GM23338 (cell line): ENCODE results near the gene SDHAF3. TPM values are rescaled to one million over a fixed set of nuclear protein-coding genes. Genes with fewer than 3 reads are reported as not detected.
A peak's percentile ranks its signal among the peaks of the same experiment; 100 is the strongest.

ENCODE experiments used
- ATAC-seq: fragments of 200-7000 bp; cut with Tn5 transposase; 3 replicates; pipeline ENCODE4 v1.9.1; 2020
- DNase-seq: peaks from one replicate; pipeline ENCODE4 v3.0.0-alpha.2; 2015; ENCODE audit warnings: low spot score
- H2AFZ ChIP-seq: fragments of 200-600 bp; sonication (generic); 2 replicates; pipeline ENCODE4 v1.8.0; 2016; ENCODE audit warnings: antibody characterized with exemption, mild to moderate bottlenecking, moderate library complexity
- H3F3A ChIP-seq: fragments of 200-600 bp; sonication (generic); replicated peaks from 2 replicates; pipeline ENCODE4 v1.8.0; 2017; ENCODE audit warnings: antibody characterized with exemption, mixed run types, low read depth
- H3K27ac ChIP-seq: fragments of 200-600 bp; sonication (generic); 2 replicates; pipeline ENCODE4 v1.6.1; 2016; ENCODE audit warnings: low read depth
- H3K27me3 ChIP-seq: fragments of 200-600 bp; sonication (generic); 2 replicates; pipeline ENCODE4 v1.8.0; 2016; ENCODE audit warnings: mild to moderate bottlenecking, mixed run types, moderate library complexity; ENCODE audit not compliant: insufficient read depth
- H3K36me3 ChIP-seq: fragments of 200-600 bp; sonication (generic); 2 replicates; pipeline ENCODE4 v1.8.0; 2016; ENCODE audit warnings: mild to moderate bottlenecking; ENCODE audit not compliant: insufficient read depth
- H3K4me1 ChIP-seq: fragments of 200-600 bp; sonication (generic); 2 replicates; pipeline ENCODE4 v1.8.0; 2016; ENCODE audit warnings: mild to moderate bottlenecking, moderate library complexity; ENCODE audit not compliant: insufficient read depth
- H3K4me2 ChIP-seq: fragments of 200-600 bp; sonication (generic); 2 replicates; pipeline ENCODE4 v1.7.1; 2017; ENCODE audit warnings: mixed run types
- H3K4me3 ChIP-seq: fragments of 200-600 bp; sonication (generic); 2 replicates; pipeline ENCODE4 v1.6.1; 2016; ENCODE audit warnings: mixed run types
- H3K79me2 ChIP-seq: fragments of 200-600 bp; sonication (generic); replicated peaks from 2 replicates; pipeline ENCODE4 v1.8.0; 2017; ENCODE audit warnings: mild to moderate bottlenecking; ENCODE audit not compliant: insufficient read depth
- H3K9me2 ChIP-seq: fragments of 200-600 bp; sonication (generic); 2 replicates; pipeline ENCODE4 v1.8.0; 2017; ENCODE audit not compliant: insufficient read depth
- H4K20me1 ChIP-seq: fragments of 200-600 bp; sonication (generic); replicated peaks from 2 replicates; pipeline ENCODE4 v1.8.0; 2017; ENCODE audit warnings: mild to moderate bottlenecking; ENCODE audit not compliant: insufficient read depth
- H3K27ac Mint-ChIP-seq: 2 replicates; pipeline ENCODE4 v1.8.0; 2020; ENCODE audit warnings: inconsistent platforms, mild to moderate bottlenecking, moderate library complexity, mixed read lengths
- H3K27me3 Mint-ChIP-seq: 3 replicates; pipeline ENCODE4 v1.8.0; 2022; ENCODE audit warnings: low read depth, mild to moderate bottlenecking, moderate library complexity, mixed read lengths, inconsistent platforms; ENCODE audit not compliant: insufficient read depth, poor library complexity
- H3K36me3 Mint-ChIP-seq: 3 replicates; pipeline ENCODE4 v1.8.0; 2021; ENCODE audit warnings: low read depth, mild to moderate bottlenecking, inconsistent platforms, moderate library complexity, mixed read lengths
- H3K4me1 Mint-ChIP-seq: 3 replicates; pipeline ENCODE4 v1.8.0; 2020; ENCODE audit warnings: mild to moderate bottlenecking, inconsistent platforms, mixed read lengths
- H3K4me3 Mint-ChIP-seq: 3 replicates; pipeline ENCODE4 v1.8.0; 2021; ENCODE audit warnings: moderate library complexity, mild to moderate bottlenecking, inconsistent platforms, mixed read lengths
- H3K9me3 Mint-ChIP-seq: 3 replicates; pipeline ENCODE4 v1.8.0; 2020; ENCODE audit warnings: moderate library complexity, mild to moderate bottlenecking, inconsistent platforms, mixed read lengths
- CREB1 ChIP-seq: fragments of 250-450 bp; sonication (Bioruptor Pico); IDR thresholded peaks from 2 replicates; pipeline ENCODE4 v1.5.0; 2020; ENCODE audit warnings: low read depth, mild to moderate bottlenecking, moderate library complexity
- CTCF ChIP-seq, 2 experiments: fragments of 200-600 bp in 1 of 2; sonication (generic) in 1 of 2; conservative IDR thresholded peaks; 2 replicates each; pipeline versions ENCODE4 v1.5.1 to v1.6.1; 2016 to 2017; ENCODE audit warnings: antibody characterized with exemption in 2 of 2, low read depth in 2 of 2, mild to moderate bottlenecking in 2 of 2, moderate library complexity in 1 of 2
- ETS1 ChIP-seq: IDR thresholded peaks from 2 replicates; pipeline ENCODE4 v1.6.1; 2016; ENCODE audit warnings: antibody characterized with exemption
- EZH2 ChIP-seq: fragments of 200-600 bp; sonication (generic); IDR thresholded peaks from one replicate; pipeline ENCODE4 v1.8.0; 2017; ENCODE audit warnings: antibody characterized with exemption, mild to moderate bottlenecking, low read depth; ENCODE audit not compliant: unreplicated experiment
- EZH2phosphoT487 ChIP-seq: fragments of 200-600 bp; sonication (generic); IDR thresholded peaks from one replicate; pipeline ENCODE4 v1.8.1; 2018; ENCODE audit warnings: antibody characterized with exemption; ENCODE audit not compliant: unreplicated experiment
- JUNB ChIP-seq: IDR thresholded peaks from one replicate; pipeline ENCODE4 v1.6.1; 2016; ENCODE audit warnings: antibody characterized with exemption; ENCODE audit not compliant: unreplicated experiment
- NANOG ChIP-seq: IDR thresholded peaks from 2 replicates; pipeline ENCODE4 v1.6.1; 2016; ENCODE audit warnings: antibody characterized with exemption, borderline replicate concordance
- STAT1 ChIP-seq: IDR thresholded peaks from one replicate; pipeline ENCODE4 v1.6.1; 2016; ENCODE audit warnings: antibody characterized with exemption; ENCODE audit not compliant: unreplicated experiment
- ZNF114 ChIP-seq: fragments of 250-450 bp; sonication (Bioruptor Pico); IDR thresholded peaks from 2 replicates; pipeline ENCODE4 v1.5.0; 2020; ENCODE audit warnings: mild to moderate bottlenecking, moderate library complexity
- ZNF331 ChIP-seq: fragments of 250-450 bp; sonication (Bioruptor Pico); IDR thresholded peaks from 2 replicates; pipeline ENCODE4 v1.5.0; 2020; ENCODE audit warnings: low read depth, mild to moderate bottlenecking, moderate library complexity
- ZNF462 ChIP-seq: fragments of 250-450 bp; sonication (Bioruptor Pico); IDR thresholded peaks from 2 replicates; pipeline ENCODE4 v1.5.0; 2020; ENCODE audit warnings: mild to moderate bottlenecking, moderate library complexity
- polyA plus RNA-seq: library from polyadenylated mRNA; unstranded; fragments of >200 nt; fragmentation: Nextera tagmentation; extraction: Ambion mirVana; gene quantifications from 2 replicates; pipeline ENCODE4 v1.2.1, GENCODE V29; 2016
- total RNA-seq: library from RNA; depleted of rRNA; stranded (reverse); fragments of >200 nt; shearing (Covaris generic); gene quantifications from 2 replicates; pipeline ENCODE4 v1.2.3, GENCODE V29; 2014

SDHAF3 gene
- total and polyA plus RNA-seq, 2 experiments from 2014 or later = 35.5 to 123 TPM

- TF ChIP-seq CTCF (conservative IDR thresholded peaks at IDR 0.05; ENCODE audit: low read depth in 2 of 2) (no peak), EZH2 (no peak), ZNF331 (CRISPR knock-in tag) (no peak)
Observed at GRCh38 chr7:97215556-97215955, 98.1 kb downstream of the SDHAF3 start (continued).

GRCh38 chr7:97218767-97219166, 101.3 kb downstream of the SDHAF3 start:
- Histone ChIP-seq H3K9me2 (no peaks in the 10 kb centered on the region), H3F3A (no peaks in the 10 kb centered on the region), H2AFZ (0 out of 2 replicates have a peak overlapping the region, but pooled peaks have one; percentile 52), H4K20me1 (no peaks in the 10 kb centered on the region), H3K4me3 (no peak overlapping the region), H3K4me1 (0 out of 2 replicates have a peak, but pooled peaks cover 4% of the 10 kb centered on the region), H3K27ac (no peak overlapping the region), H3K27me3 (no peaks in the 10 kb centered on the region), H3K79me2 (no peaks in the 10 kb centered on the region), H3K4me2 (no peak overlapping the region), H3K36me3 (no peaks in the 10 kb centered on the region)
- no peak for DNase-seq
- H3K4me1 Mint-ChIP-seq = peaks cover 6% of the 10 kb centered on the region; the same call in 2 of the 3 replicates
- H3K36me3 Mint-ChIP-seq = no peaks in the 10 kb centered on the region
- peaks cover 3% of the 10 kb centered on the region; the same call in 2 of the 3 replicates for H3K9me3 Mint-ChIP-seq
- no peak overlapping the region for H3K4me3 Mint-ChIP-seq
- peaks cover 3% of the 10 kb centered on the region for H3K27me3 Mint-ChIP-seq
- no peak overlapping the region for H3K27ac Mint-ChIP-seq
- ATAC-seq = no peak
- TF ChIP-seq EZH2 (no peak), STAT1 (no peak), JUNB (no peak), ZNF462 (CRISPR knock-in tag) (no peak), NANOG (no peak), ZNF331 (CRISPR knock-in tag) (no peak), ETS1 (no peak), ZNF114 (CRISPR knock-in tag) (no peak), CREB1 (CRISPR knock-in tag) (no peak), EZH2phosphoT487 (no peak), CTCF (conservative IDR thresholded peaks at IDR 0.05; ENCODE audit: low read depth in 2 of 2) (no peak)
